KMS-11 (cell line): ENCODE measurements around the gene DLGAP1.

ENCODE experiments used
- H2AFZ ChIP-seq: fragments of 200-600 bp; sonication (generic); 2 replicates; pipeline ENCODE4 v1.6.1; 2016; ENCODE audit warnings: antibody characterized with exemption, mixed run types, low read depth
- H3K27ac ChIP-seq: fragments of 200-600 bp; sonication (generic); 2 replicates; pipeline ENCODE4 v1.6.1; 2016; ENCODE audit warnings: mild to moderate bottlenecking, mixed run types
- H3K27me3 ChIP-seq: fragments of 200-600 bp; sonication (generic); 2 replicates; pipeline ENCODE4 v1.6.1; 2017; ENCODE audit warnings: mild to moderate bottlenecking, low read depth, mixed run types, moderate library complexity; ENCODE audit not compliant: insufficient read depth
- H3K36me3 ChIP-seq: fragments of 200-600 bp; sonication (generic); 2 replicates; pipeline ENCODE4 v1.6.1; 2017; ENCODE audit warnings: mild to moderate bottlenecking, mixed run types; ENCODE audit not compliant: insufficient read depth
- H3K4me1 ChIP-seq: fragments of 200-600 bp; sonication (generic); 2 replicates; pipeline ENCODE4 v1.6.1; 2016; ENCODE audit warnings: mild to moderate bottlenecking, low read depth, mixed run types; ENCODE audit not compliant: poor library complexity, severe bottlenecking
- H3K4me2 ChIP-seq: fragments of 200-600 bp; sonication (generic); 2 replicates; pipeline ENCODE4 v1.7.0; 2016; ENCODE audit warnings: mild to moderate bottlenecking, mixed run types
- H3K4me3 ChIP-seq: fragments of 200-600 bp; sonication (generic); IDR thresholded peaks from 2 replicates; pipeline ENCODE4 v1.6.1; 2017; ENCODE audit warnings: low read depth, low read length, mixed read lengths; ENCODE audit not compliant: insufficient read depth
- H3K79me2 ChIP-seq: fragments of 200-600 bp; sonication (generic); 2 replicates; pipeline ENCODE4 v1.6.1; 2016; ENCODE audit warnings: low read depth, mixed run types; ENCODE audit not compliant: insufficient read depth
- H3K9ac ChIP-seq: fragments of 200-600 bp; sonication (generic); 2 replicates; pipeline ENCODE4 v1.6.1; 2016; ENCODE audit warnings: mild to moderate bottlenecking, mixed run types
- H4K20me1 ChIP-seq: fragments of 200-600 bp; sonication (generic); 2 replicates; pipeline ENCODE4 v1.6.1; 2016; ENCODE audit warnings: mild to moderate bottlenecking, mixed run types; ENCODE audit not compliant: insufficient read depth
- CTCF ChIP-seq: fragments of 200-600 bp; sonication (generic); conservative IDR thresholded peaks from 2 replicates; pipeline ENCODE4 v1.6.1; 2017; ENCODE audit warnings: low read depth, mild to moderate bottlenecking, antibody characterized with exemption, low read length, moderate library complexity, mixed read lengths

The DLGAP1 gene

DNA sequence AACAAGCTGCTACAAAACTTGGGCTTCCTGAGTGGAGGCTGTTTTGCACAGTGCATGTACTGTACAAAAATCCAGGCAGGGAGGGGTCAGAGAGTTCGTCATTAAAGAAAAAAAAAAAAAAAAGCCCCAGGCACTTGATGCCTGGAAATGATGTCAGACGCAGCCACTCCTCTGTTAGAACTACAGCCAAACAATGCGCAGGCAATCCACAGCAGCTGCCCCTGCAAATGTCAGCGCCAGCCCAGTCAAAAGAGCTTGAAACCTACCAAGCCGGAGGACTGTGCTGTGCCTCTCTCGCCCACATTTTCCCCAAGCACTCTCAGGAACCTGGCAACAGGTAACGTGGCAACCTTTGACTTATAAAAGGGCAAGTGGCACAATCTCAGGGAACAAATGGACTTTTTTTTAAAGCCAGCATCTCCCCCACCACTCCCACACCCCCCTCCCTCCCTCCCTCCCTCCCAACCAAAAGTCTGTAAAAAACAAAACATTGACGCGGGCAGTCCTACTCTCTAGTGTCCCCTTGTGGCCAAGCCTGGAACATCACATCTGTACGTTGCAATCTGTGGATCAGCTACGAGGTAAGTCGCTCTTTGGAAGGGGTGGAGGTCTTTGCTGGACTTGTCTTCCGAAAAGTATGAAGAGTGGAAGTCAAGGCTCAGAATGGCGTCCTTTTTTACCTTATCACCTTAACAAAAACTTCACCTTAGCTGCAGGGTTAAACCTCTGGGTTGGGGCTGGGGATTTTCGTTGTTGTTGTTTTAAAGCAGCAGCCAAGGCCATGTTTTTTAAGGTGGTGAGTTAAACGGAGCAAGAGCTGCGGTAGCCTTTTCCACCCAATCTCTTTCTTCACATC is 861.0 kb downstream of the DLGAP1 start:
- peaks cover 27% of the 10 kb centered on the region for H3K4me1 ChIP-seq
- no peaks in the 10 kb centered on the region for H4K20me1 ChIP-seq
- peak overlapping the region; percentile 99 for H3K4me2 ChIP-seq
- H3K4me3 ChIP-seq: no peak overlapping the region
- H3K36me3 ChIP-seq: no peaks in the 10 kb centered on the region
- TF ChIP-seq CTCF: peak; percentile 65
- H3K9ac ChIP-seq: peak overlapping the region; percentile 63
- H3K27me3 ChIP-seq: no peaks in the 10 kb centered on the region
- H3K79me2 ChIP-seq: no peaks in the 10 kb centered on the region
- H3K27ac ChIP-seq: peak overlapping the region; percentile 78
- peak overlapping the region; percentile 85 for H2AFZ ChIP-seq

DNA sequence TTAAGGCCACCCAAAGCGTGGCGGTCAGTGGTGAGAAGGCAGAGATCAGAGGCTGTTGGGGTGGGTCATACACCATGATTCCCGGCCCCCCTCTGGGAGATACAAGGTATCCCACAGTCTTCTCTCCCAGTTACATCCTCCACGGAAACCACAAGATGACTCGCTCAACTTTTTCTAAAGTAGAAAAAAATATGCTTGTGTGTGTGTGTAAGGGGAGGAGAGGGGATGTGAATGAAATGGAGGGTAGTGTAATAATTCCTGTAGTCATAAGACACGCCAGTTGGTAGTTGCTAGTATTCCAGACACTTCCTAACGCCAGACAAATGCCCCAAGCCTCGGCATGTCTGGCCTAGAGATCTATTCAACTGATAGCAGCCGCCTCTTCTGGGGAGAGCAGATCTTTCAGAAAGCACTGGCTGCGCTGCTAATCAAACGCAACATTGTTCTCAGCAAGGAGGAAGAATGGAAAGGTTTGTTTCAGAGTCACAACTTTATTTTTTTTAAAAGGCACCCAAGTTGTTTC is 861.7 kb downstream of the DLGAP1 start:
- Histone ChIP-seq H3K36me3 (no peaks in the 10 kb centered on the region), H3K4me1 (peaks cover 27% of the 10 kb centered on the region), H2AFZ (peak overlapping the region; percentile 85), H3K4me3 (no peak overlapping the region), H3K9ac (peak overlapping the region; percentile 63; the same call in 1 of the 2 replicates), H3K4me2 (peak overlapping the region; percentile 99), H3K27ac (peak overlapping the region; percentile 78), H4K20me1 (no peaks in the 10 kb centered on the region), H3K79me2 (no peaks in the 10 kb centered on the region), H3K27me3 (no peaks in the 10 kb centered on the region)
- no peak for TF ChIP-seq CTCF

DNA sequence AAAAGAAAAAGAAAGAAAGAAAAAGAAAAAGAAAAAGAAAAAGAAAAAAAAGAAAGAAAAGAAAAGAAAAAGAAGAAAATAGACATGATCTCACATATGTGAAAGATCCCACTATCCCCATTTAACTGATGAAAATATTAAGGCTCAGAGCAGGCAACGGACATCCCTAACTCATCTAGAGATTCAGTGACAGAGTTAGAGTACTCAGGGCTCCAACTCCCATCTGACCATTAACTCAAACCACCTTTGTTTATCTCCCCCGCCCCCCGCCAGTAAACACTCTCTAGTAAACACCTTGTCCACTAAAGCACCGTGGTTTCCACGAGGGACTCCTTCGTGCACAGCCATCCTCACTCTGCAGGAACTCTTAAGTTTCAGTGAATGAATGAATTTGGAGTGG is 862.2 kb downstream of the DLGAP1 start:
- no peak for TF ChIP-seq CTCF
- Histone ChIP-seq H3K4me2 (peak overlapping the region; percentile 99; the same call in 1 of the 2 replicates), H2AFZ (peak overlapping the region; percentile 85; the same call in 1 of the 2 replicates), H3K9ac (no peak overlapping the region), H3K27ac (peak overlapping the region; percentile 78; the same call in 1 of the 2 replicates), H3K79me2 (no peaks in the 10 kb centered on the region), H4K20me1 (no peaks in the 10 kb centered on the region), H3K4me3 (no peak overlapping the region), H3K27me3 (0 out of 2 replicates have a peak, but pooled peaks cover 3% of the 10 kb centered on the region), H3K36me3 (no peaks in the 10 kb centered on the region), H3K4me1 (peaks cover 27% of the 10 kb centered on the region)

DNA sequence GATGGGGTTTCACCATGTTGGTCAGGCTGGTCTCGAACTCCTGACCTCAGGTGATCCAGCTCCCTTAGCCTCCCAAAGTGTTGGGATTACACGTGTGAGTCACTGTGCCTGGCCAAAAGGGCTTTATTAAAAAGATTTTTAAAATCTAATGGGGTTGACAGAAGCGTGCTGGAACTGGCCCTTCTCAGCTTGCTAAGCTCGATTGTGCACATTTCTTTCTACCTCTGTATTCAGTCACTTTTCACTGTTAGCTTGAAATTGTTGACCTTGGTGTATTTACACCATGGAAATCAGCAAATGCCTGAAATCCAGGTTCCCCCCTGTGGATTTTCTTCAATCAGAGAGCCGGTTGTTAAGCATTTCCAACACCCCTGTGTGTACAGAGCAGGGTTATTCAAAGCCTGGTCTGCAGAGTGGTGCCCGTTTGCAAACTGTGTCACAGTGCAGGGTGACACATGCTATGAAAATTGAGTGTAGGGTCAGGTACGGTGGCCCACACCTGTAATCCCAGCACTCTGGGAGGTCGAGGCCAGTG is 864.9 kb downstream of the DLGAP1 start:
- Histone ChIP-seq H2AFZ (no peak overlapping the region), H3K9ac (no peak overlapping the region), H3K27ac (no peak overlapping the region), H3K36me3 (no peaks in the 10 kb centered on the region), H3K79me2 (no peaks in the 10 kb centered on the region), H3K4me2 (no peak overlapping the region), H3K27me3 (0 out of 2 replicates have a peak, but pooled peaks cover 3% of the 10 kb centered on the region), H3K4me1 (peaks cover 37% of the 10 kb centered on the region), H4K20me1 (no peaks in the 10 kb centered on the region), H3K4me3 (no peak overlapping the region)
- no peak for TF ChIP-seq CTCF
